Left cardiac atrium (tissue), 4 donors: ENCODE measurements around the gene AVPR1B. TPM values are rescaled to one million over a fixed set of nuclear protein-coding genes. Genes with fewer than 3 reads are reported as not detected.
A peak's percentile ranks its signal among the peaks of the same experiment; 100 is the strongest.

Experiments
- ATAC-seq, 2 donors: fragments of 200-7000 bp; cut with Tn5 transposase; one replicate each; pipeline ENCODE4 v1.9.1; 2020; ENCODE audit warnings: mild to moderate bottlenecking in 2 of 2, moderate library complexity in 2 of 2
- DNase-seq: peaks from one replicate; pipeline ENCODE4 v3.0.0-alpha.2; 2020
- intact Hi-C, 2 donors: fragments of 100-400 bp; cut with DNase I; formaldehyde crosslinking; loops; one replicate each; pipeline versions ENCODE4 v1.14.1 to v1.15.1; 2022 to 2023
- total RNA-seq, 2 donors: library from RNA; stranded (reverse); fragmentation: NEBNext Ultra II Directional; extraction: Animal tissue kit (Norgen Biotek cat#: 25700); gene quantifications; one replicate each; pipeline ENCODE4 v1.2.1, GENCODE V29; 2021
- donor health status: DM: no; HTN: yes; CAD: no.
- donor health status: DM: no; HTN: yes; CAD: no; lungs with severe emphysema.
- donor health status: DM: yes; HTN: yes; CAD: no.
- donor health status: Dilated cardiomyopathy.

Gene AVPR1B
- total RNA-seq, 2 donors from 2014 or later: not detected

- intact Hi-C loops: loop anchor here in 1 of 2 donors (10.0 kb wide), 1 partner anchor 201 kb away; no protein-coding TSS in a partner anchor
- DNase-seq: no peak
- no peak for ATAC-seq
These were observed 1.4 kb downstream of the AVPR1B start for GRCh38 chr1:206115791-206116190.

DNA sequence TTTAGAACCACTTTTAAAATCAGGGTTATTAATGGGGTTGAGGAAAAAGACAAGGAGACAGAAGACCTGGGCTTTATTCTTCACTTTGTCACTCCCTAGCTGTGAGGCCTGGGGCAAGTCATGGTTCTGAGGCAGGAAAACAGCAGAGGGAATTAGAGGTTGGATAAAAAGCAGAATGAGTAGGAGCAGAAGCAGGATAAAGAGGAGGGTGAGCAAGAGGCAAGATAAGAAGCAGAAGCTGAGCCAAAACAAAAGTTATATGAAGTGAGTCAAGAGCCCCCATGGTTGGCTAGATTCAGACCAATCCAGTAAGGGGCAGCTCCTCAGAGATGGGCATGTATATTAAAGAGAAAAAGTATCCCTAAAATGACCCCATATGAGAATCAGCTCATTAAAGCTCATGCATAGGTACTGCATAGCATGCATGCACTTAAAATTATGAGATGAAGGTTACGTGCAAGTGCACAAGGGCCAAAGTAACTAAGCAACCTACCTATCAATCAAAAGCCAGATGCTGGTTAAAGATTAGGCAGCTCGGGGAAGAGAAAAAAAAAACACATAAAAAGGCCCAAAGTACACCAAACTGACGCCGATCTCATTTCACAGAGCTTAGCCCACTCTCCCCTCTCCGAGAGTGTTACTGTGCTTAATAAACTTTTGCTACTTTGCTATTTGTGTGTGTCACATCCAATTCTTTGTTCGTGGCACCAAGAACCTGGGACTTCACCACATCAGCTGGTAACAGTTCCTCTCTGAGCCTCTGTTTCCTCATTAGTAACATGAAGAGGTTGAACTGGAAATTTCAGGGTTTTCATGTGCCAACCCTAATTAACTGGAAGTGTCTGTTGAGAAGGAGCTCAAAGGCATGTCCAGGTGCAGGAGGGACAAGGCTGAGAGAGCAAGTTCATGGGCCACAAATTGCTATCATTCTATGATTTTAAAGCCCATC lies 2.2 kb downstream of the AVPR1B start:
- DNase-seq: no peak
- ATAC-seq: no peak
- intact Hi-C loops: loop anchor here in 1 of 2 donors (10.0 kb wide), 1 partner anchor 200 kb away; no protein-coding TSS in a partner anchor

- intact Hi-C loops: loop anchor here in 1 of 2 donors (10.0 kb wide), 1 partner anchor 198 kb away; no protein-coding TSS in a partner anchor
- DNase-seq: peak; percentile 44
- peak in 1 of 2 donors; percentile 8 for ATAC-seq
These were observed 4.4 kb downstream of the AVPR1B start for GRCh38 chr1:206112600-206113301.

GRCh38 chr1:206111271-206111927 lies 5.8 kb downstream of the AVPR1B start:
- intact Hi-C loops: loop anchor here in 1 of 2 donors (10.0 kb wide), 1 partner anchor 197 kb away; no protein-coding TSS in a partner anchor
- ATAC-seq (no peak), DNase-seq (no peak)

DNA sequence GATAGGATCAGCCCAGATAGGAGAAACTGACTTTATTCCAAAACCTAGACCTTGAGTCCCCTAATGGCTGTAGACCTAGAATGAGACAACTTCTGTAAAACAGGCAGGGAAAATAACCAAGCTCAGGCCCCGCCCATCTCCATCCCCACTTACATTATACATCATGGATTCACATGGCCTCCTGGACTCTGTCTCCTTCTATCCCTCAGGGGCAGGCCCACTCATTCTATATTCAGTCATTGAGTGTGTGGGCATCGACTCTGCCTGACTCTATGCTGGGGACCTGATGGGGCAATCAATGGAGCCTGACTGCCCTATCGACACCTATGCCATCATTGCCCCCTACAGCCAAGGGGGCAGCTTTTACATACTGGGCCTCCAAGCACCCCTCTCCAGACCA lies 6.4 kb downstream of the AVPR1B start:
- no peak for DNase-seq
- intact Hi-C loops: loop anchor here in 1 of 2 donors (10.0 kb wide), 1 partner anchor 196 kb away; no protein-coding TSS in a partner anchor
- no peak for ATAC-seq

DNA sequence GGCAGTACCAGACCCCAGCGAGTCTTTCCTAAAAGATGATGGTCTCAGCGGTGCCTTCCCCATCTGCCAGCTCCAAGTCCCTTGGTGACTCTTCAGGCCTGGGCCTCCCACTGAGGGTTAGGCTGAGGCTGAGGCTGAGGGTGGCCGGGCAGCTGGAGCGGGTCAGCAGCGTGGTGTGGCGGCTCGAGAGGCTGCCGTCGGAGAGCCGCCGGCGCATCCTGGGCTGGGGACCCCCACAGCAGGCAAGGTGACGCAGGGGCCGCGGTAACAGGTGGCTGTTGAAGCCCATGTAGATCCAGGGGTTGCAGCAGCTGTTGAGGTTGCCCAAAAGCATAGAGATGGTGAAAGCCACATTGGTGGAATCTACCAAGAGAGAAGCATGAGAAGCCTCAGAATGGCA lies 7.0 kb downstream of the AVPR1B start:
- ATAC-seq: no peak
- DNase-seq: no peak
- intact Hi-C loops: loop anchor here in 1 of 2 donors (10.0 kb wide), 1 partner anchor 195 kb away; no protein-coding TSS in a partner anchor

DNA sequence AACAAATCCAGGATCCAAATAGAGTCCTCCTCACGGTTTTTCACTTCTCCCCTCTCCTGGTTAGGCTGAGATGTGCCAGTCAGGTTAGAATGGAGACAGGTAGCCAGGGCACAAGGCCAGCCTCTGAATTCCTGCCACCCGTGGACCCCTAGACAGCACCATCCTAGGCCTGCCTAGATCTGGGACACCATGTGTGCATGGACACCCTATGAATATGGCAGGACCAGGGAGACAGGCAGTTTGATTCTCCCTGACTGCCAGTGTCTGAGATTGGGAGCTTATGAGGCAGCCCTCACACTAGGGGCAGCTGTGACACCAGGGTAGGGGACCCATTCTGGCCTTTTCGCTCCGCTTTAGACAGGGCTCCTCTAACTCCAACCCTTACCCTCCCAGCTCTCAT lies 7.5 kb downstream of the AVPR1B start:
- ATAC-seq (no peak), DNase-seq (no peak)
- intact Hi-C loops: loop anchor here (5.0 to 10.0 kb wide), 4 partner anchors 127 to 445 kb away; no protein-coding TSS in a partner anchor

- ATAC-seq (no peak), DNase-seq (no peak)
- intact Hi-C loops: loop anchor here (5.0 to 10.0 kb wide), 3 partner anchors 126 to 444 kb away; no protein-coding TSS in a partner anchor
These were observed 8.6 kb downstream of the AVPR1B start for GRCh38 chr1:206108635-206109034.

DNA sequence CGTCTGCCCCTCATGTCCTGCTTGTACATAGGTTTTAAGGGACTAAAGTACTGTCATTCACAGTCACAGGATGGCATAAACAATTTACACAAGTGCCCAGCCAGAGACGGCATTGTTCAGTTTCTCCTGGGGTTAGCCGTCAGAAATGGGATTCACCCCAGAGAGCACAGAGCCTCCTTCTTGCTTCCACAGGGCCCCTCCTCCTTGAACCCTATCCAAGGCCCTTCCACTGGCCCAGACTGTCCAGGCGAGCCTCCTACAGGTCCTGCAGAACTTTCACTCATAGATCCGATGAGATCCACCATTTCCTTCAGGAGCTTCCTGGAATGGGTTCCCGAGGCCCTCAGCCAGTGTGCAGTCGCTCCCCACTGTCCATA lies 10.0 kb downstream of the AVPR1B start:
- intact Hi-C loops: loop anchor here (2.0 to 10.0 kb wide), 5 partner anchors 122 to 442 kb away; no protein-coding TSS in a partner anchor
- ATAC-seq (no peak), DNase-seq (no peak)

- DNase-seq (peak; percentile 85), ATAC-seq (peak; percentile 87 to 94)
- intact Hi-C loops: loop anchor here (1.0 to 10.0 kb wide), 6 partner anchors 76 to 442 kb away; no protein-coding TSS in a partner anchor
These were observed 10.6 kb downstream of the AVPR1B start for GRCh38 chr1:206106328-206107167.

GRCh38 chr1:206105464-206105995 lies 11.7 kb downstream of the AVPR1B start:
- intact Hi-C loops: loop anchor here (5.0 to 10.0 kb wide), 3 partner anchors 123 to 441 kb away; no protein-coding TSS in a partner anchor
- DNase-seq: no peak
- no peak for ATAC-seq

DNA sequence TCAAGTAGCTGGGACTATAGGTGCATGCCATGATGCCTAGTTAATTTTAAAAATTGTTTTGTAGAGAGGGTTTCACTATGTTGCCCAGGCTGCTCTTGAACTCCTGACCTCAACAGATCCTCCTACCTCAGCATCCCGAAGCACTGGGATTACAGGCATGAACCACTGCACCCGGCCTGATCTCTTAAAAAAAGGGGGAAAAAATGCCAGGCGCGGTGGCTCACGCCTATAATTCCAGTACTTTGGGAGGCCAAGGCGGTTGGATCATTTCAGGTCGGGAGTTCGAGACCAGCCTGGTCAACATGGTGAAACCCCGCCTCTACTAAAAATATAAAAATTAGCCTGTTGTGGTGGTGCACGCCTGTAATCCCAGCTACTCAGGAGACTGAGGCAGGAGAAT lies 13.2 kb downstream of the AVPR1B start:
- DNase-seq: no peak
- no peak for ATAC-seq
- intact Hi-C loops: loop anchor here in 1 of 2 donors (10.0 kb wide), 2 partner anchors 309 to 439 kb away; no protein-coding TSS in a partner anchor

DNA sequence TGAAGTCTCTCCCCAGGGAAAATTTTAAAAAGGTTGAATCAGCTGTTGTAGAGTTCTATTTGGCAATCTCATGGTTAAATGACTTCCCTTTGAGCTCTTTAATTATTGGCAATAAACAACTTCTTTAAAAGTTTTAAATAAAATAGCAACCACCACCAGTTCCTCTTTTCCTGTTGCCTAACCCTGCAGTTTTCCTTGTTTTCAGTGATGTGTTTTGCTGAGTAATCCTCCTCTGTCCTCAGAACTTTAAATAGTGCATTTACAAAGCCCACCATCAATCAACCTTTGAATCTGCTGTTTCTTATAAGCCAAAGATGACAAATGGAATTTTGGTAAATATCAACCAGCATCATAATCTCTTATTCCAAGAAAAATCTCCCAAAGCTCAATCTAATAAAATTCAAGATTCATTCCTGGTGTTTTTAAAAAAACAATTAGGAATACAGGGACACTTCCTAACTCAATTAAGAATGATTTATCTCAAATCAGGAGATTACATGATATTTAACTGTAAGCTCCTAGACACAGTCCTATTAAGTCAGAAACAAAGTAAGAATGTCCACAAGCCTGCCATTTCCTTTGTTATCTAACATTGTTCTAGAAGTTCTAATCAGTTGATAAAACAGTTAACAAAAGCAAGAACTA lies 14.8 kb downstream of the AVPR1B start:
- DNase-seq (no peak), ATAC-seq (no peak)
- intact Hi-C loops: loop anchor here in 1 of 2 donors (10.0 kb wide), 2 partner anchors 308 to 438 kb away; no protein-coding TSS in a partner anchor

DNA sequence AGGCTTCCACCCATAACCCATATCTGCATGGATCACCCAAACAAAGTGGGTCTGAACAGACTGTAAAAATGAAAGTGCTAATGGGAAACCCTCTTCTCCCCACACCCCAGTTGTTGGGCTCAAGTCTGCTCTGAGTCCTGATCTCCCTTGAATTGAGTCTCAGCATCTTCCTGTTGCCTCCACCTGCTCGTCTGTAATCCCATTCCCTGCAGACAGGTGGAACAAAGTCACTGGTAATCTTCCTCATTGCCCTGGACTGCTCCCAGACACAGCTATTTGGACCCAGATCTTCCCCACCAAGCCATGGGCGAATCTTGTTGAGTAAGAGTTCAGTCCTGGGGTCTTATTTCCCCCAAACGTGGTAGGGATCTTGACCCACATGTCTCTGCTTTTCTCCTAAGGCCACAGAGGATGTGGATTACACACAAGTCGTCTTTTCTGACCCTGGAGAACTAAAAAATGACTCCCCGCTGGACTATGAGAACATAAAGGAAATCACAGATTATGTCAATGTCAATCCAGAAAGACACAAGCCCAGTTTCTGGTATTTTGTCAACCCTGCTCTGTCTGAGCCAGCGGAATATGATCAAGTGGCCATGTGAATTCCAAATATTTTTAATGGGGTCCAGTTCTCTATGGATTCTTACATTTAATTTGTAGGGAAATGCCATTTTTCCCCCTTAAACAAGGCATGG lies 15.7 kb downstream of the AVPR1B start:
- no peak for DNase-seq
- intact Hi-C loops: loop anchor here in 1 of 2 donors (10.0 kb wide), 2 partner anchors 307 to 437 kb away; no protein-coding TSS in a partner anchor
- ATAC-seq: no peak

GRCh38 chr1:206100226-206100815 lies 16.9 kb downstream of the AVPR1B start:
- ATAC-seq: peak in 1 of 2 donors; percentile 23
- no peak for DNase-seq
- intact Hi-C loops: loop anchor here in 1 of 2 donors (10.0 kb wide), 2 partner anchors 306 to 436 kb away; no protein-coding TSS in a partner anchor
